HG02610 (cell line): ENCODE measurements around the gene SHC2.

Experiments used
- ATAC-seq: cut with Tn5 transposase; IDR thresholded peaks from one replicate; pipeline ENCODE4 v1.9.1; 2021; ENCODE audit warnings: mild to moderate bottlenecking, moderate library complexity; ENCODE audit not compliant: unreplicated experiment

Gene SHC2

DNA sequence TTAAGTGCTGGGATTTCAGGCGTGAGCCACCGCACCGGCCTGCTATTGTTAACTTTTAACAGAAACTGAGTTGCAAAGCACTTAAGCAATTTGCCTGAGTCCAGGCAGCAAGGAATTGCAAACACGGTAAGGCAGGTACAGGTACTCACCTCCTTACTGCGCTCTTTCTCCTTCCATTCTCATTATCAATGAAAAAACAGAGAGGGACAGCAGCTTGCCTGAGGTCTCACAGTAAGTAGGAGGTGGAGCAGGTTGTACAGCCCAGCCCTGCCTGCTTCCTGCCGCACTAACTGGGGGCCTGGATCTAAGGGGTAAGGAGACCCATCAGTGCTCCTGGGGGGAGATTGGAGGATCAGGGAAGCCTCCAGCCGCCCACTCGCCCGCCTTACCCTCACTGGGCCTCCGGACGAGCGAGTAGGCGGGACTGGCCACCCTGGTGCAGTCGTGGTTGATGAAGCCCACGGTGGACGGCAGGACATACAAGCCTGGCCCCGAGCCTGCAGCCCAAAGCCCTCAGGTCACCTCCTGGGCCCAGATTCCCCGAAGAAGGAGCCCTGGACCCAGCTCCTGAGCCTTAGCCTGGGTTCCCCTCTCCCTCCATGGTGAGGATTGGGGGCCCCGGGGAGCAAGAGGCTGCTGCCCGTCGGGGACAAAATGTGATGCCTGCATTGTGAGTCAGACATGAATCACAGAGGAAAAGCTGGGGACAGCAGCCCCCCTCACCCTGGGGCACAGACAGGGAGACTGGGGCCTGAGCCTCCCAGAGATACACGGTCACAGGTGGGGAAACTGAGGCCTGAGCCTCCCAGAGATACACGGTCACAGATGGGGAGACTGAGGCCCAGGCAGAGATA lies 11.4 kb upstream of the SHC2 start:
- ATAC-seq = no peak

DNA sequence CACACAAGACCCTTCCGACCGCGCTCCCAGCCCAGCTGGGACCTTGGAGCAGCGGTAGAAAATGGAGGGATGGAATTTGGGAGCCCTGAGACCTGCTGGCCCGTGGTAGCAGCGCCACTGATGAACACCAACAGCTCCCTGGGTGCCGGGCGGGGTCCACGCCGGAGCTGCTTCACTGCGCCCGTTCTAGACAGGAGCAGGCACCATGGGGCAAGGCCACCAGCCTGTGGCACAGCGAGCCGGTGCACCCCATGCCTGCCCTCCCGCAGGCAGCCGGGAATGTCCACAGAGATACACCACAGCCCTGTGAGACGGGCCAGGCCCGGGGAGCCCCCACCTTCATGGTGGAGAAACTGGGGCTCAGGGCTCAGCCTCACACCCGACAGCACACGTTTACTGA lies 9.9 kb upstream of the SHC2 start:
- ATAC-seq = no peak

DNA sequence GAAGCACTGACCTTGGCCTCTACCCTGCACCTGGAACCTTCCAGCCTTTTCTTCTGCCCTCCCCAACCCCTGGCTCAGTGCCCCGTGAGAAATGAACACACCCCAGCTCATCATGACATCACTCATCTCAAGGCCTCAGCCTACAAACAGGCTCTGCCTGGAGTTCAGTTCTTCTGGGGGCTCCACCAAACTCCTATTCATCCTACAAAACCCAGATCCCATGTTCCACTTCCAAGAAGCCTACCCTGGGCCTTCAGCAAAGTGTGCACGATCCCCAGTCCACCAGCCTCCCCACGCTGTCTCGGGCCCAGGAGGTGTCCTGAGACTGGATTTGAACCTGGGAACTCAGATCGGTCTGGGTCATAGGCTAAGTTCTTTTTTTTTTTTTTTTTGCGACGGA lies 9.0 kb upstream of the SHC2 start:
- ATAC-seq = no peak

DNA sequence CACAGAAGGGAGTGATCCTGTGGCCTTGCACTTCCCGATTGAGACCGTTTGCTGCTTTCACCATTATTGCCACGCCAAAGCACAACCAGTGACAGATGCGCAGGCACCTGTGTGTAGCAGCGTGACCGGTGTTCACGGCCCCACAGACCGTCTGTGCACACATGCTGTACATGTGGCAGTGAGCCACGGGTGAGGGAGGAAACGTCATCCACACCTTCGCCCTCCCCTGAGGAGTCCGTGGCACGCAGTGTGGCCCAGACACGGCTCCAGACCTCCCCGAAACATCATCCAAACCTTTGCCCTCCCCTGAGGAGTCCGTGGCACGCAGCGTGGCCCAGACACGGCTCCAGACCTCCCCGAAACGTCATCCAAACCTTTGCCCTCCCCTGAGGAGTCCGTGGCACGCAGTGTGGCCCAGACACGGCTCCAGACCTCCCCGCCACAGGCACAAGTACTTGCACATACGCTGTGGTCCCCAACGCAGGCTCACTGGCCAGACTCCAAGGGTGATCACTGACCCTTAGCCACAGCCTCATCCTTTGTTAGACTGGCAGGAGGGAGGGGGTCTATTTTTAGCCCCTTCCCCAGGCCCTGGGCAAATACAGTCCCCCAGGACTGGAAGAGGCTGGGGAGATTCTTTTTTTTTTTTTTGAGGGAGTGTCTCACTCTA lies 7.9 kb upstream of the SHC2 start:
- ATAC-seq = no peak

DNA sequence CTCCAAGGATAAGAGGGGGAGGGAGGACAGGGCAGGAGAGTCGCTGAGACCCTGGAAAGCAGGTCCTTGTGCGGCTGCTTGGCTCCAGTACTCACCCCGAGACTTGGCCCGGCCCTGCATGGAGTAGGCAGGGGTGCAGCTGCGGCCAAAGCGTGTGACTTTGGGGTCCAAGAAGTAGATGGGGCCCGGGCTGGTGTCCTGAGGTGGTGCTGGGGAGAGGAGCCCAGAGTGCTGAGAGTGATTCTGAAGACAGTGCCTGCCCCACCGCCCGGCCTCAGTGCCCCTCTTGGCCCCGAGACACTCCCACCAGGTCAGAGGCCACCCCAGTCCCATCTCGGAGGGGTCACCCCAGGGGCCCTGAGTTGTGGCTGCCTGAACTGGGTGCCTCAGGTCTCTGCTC lies 6.7 kb upstream of the SHC2 start:
- ATAC-seq = no peak

DNA sequence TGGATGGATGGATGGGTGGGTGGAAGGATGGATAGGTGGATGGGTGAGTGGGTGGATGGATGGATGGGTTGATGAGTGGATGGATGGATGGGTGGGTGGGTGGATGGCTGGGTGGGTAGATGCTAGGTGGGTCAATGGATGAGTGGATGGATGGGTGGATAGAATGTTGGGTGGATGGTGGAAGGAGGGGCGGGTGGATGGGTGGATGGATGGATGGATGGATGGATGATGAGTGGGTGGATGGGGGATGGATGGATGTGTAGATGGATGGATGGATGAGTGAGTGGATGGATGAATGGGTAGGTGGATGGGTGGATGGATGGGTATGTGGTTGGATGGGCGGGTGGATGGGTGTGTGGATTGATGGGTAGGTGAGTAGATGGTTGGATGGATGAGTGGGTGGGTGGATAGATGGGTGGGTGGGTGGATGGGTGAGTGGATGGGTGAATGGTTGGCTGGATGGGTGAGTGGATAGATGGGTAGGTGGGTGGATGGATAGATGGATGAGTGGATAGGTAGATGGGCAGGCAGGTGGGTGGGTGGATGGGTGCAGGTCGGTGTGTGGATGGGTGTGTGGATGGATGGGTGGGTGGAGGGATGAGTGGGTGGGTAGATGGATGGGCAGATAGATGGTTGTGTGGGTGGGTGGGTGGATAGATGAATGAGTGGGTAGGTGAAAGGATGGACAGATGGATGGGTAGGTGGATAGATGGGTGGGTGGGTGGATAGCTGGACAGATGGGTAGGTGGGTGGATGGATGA lies 4.4 kb upstream of the SHC2 start:
- ATAC-seq = no peak

DNA sequence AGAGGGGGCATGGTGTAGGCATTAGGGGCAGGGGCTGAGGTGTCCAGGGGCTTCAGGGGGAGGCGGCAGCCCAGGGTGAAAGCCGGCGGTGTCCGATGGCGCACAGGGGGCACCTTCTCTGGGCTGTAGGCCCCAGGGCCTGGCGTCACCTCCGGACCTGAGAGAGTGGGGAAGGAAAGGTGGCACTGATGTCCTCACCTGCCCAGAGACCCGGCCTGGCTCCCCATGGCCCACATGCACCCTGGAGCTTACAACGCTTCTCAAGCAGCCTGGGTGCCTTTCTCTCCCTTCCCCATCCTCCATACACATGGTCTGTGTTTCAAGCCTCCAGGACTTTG lies 3.3 kb upstream of the SHC2 start:
- no peak for ATAC-seq

DNA sequence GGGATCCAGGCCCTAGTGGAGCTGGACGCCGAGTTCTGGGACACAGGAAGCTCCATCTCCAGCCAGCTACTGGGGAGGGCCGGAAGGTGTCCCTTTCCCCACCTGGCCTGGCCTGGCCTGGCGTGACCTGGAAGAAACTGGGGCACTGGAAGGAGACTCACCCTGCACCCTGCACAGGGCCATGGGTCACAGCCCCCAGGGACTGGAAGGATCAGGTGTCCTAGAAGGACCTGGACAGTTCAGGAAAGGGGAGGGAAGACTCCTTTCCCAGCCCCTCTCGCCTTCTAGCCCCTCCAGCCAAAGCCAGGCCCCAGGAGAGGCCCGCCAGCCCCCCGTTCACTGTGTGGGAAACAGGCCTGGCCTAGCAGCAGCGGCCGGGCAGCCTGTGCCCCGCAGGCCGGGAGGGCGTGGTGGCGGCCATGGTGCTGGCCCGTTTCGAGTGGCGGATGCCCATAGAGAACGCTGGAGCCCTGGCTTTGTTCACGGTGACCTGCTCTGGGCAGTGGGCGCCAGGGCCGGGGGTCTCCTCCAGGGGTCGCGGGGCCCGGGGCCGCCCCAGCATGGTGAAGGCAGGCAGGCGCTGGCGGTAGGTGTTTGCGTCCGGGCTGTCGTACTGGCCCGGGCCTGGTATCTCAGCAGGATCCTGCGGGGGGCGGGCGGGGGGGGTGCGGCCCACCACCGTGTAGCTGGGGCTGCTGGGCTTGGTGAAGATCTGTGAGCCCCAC lies 2.8 kb upstream of the SHC2 start:
- ATAC-seq = no peak

DNA sequence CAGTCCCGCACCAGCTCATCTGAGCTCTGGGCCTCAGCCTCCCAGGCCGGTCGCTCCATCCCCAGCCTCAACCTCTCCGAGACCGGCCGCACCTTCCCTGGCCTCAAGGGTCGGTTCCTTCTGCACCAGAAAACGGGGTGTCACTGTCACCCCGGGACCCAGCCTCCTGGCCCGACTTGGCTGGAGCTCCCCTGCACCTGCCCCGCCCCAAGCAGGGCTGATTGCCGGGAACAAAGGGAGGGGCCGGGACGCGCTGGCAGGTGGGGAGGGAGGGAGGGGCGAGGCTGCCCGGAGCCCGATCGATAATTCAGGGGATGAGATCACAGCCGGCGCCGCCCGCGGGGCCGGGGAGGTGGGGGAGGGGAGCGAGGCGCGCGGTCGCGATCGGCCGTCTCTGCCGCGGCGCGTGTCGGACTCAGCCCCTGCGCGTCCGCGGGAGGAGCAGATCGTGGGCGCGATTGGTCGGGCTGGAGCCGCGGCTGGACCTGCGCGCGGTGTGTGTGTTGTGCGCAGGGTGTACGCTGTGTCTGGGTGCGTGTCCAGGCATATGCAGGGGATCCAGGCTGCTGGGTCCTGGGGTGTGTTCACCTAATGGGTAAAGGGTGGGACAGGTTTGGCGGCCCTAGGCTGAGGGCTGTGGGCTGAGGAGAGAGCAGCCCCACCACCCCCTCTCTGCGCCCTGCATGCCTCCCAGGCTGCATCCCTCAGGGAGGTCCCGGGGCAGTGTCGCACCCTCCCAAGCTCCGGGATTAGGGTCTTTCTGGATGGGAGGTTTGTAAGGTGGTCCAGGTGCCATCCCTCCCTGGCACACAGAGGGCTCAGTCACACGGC lies 1.1 kb upstream of the SHC2 start:
- no peak for ATAC-seq

DNA sequence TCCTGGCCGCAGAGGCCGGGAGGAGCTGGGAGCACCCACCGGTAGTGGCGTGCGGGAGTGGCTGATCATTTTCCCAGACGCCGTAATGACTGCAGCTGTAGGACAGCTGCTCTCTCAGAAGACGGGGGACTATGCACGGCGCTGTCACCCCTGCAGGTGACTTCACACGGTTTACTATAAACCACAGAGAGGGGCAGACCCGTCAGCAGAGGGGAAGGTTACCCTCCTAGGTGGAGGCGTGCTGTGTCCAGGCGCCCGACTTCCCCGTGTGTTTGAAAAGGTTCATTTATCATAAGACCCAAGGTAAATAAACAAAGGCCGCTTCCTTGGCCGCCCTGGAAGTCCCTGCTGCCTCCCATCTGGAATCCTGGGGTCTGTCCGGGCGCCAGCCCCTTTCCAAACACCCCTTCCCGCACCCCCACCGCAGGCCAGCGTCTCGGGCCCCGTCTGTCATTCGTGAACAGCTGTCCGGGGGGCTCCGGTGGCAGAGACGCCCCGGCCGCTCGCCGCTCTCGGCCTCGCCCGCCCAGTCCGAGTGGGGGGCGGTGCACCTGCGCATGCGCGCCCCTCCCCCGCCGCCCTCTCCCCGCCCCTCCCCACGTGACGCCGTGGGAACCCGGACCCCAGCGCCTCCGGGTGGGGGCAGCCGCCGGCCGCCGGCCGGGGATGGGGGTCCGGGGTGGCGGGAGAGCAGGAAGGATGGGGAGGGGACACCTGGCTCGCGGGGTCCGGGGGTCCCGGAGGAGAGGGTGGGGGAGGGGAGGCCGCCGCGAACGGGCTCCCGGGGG lies 915 bp downstream of the SHC2 start:
- no peak for ATAC-seq

DNA sequence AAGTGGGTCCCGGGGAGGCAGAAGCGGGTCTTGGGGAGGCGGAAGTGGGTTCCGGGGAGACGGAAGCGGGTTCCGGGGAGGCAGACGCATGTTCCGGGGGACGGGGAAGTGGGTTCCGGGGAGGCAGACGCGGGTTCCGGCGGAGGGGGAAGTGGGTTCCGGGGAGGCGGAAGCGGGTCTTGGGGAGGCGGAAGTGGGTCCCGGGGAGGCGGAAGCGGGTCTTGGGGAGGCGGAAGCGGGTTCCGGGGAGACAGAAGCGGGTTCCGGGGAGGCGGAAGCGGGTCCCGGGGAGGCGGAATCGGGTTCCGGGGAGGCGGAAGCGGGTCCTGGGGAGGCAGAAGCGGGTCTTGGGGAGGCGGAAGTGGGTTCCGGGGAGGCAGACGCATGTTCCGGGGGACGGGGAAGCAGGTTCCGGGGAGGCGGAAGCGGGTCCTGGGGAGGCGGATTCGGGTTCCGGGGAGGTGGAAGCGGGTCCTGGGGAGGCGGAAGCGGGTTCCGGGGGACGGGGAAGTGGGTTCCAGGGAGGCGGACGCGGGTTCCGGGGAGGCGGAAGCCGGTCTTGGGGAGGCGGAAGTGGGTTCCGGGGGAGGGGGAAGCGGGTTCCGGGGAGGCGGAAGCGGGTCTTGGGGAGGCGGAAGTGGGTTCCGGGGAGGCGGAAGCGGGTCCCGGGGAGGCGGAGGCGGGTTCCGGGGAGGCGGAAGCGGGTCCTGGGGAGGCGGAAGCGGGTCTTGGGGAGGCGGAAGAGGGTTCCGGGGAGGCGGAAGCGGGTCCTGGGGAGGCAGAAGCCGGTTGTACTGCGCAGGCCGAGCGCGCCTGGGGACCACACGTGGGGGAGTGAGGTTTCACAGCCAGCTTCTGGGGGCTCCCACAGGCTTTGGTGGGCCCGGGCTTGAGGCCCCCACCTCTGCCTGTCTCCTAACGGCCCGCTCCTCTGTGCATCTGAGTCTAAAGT lies 2.5 kb downstream of the SHC2 start:
- no peak for ATAC-seq

DNA sequence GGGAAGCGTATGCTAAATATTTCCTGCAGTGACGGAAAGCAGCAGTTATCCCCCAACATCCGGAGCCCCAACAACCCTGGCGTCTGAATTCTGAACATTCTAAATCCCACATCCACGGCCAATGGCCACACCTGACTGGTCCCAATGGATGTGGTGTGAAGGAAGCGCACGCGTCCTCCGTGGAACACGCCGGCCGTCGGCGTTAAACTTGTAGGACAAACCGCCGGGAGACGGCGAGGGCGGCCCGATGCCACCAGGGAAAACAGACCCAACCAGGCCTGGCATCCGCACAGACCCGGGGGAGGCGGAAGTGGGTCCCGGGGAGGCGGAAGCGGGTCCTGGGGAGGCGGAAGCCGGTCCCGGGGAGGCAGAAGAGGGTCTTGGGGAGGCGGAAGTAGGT lies 3.2 kb downstream of the SHC2 start:
- no peak for ATAC-seq

DNA sequence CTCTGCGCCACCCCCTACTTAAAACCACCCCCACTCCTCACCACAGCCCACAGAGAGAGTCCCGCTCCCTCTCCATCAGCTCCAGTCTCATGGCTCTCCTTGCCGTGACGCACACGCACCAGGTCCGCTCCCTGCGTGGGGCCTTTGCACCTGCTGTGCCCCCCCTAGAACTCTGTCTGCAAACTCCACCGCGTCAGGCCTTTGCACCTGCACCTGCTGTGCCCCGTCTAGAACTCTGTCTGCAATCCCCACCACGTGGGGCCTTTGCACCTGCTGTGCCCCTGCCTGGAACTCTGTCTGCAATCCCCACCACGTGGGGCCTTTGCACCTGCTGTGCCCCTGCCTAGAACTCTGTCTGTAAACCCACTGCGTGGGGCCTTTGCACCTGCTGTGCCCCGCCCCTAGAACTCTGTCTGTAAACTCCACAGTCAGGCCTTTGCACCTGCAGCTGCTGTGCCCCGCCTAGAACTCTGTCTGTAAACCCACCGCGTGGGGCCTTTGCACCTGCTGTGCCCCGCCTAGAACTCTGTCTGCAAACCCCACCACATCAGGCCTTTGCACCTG lies 4.2 kb downstream of the SHC2 start:
- ATAC-seq = no peak

DNA sequence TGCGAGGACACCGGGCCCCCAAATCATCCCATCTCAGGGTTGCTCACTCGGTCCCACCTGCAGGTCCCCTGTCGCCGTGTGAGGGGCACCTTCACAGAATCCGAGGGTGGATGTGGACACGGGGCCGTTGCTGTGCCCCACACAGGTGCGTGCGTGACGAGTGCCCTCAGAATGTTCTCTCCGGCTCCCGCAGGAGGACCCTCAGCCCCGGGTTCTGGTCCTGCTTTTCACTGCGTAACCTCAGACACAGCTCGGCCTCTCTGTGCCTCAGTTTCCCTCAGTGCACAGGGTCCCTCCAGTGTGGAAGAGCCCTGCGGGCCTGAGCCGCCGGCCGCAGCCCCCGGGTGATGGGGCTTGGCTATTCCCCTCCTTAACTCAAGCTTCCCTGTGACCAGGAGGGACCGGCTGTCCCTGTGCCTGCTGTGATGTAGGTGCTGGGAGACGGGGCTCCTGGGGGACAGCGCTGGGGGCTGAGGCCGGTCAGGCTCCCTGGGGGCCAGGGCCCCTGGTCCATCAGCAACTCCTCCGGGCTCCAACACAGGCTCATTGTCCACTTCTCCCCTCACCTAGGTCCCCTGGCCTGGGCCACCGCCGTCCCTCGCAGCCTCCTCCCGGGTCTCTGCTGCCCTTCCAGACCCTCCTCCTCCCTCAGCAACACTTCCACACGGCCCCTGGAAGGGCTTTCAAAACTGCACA lies 4.8 kb downstream of the SHC2 start:
- ATAC-seq = no peak

DNA sequence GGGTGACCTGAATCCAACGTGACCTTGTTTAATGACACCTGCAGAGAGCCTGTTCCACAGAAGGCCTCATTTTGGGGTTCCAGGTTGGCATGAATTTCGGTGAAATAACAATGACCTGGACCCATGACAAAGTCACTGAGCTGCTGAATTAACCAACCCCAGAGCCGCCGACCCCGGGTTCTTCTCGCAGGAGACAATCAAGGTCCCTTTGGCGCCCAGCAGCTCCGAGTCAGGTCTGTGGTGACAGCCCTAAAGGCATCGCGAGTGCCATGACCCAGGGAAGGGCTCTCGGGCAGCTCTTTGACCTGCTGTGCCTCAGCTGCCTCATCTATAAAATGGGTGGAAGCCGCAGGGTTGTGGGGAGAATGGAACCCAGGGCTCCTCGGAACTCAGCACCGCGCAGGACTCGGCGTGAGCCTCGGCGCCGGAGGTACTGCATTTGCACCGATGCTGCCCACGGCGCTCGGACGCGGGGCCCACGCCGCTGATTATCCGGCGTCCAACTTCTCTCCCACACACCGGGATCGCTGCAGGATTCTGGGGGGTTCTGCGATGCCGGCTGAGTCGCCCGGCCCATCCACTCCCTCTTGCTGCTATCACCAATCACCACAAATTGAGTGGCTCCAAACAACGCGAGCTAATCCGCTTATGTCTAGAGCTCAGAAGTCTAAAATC lies 5.7 kb downstream of the SHC2 start:
- ATAC-seq = no peak

DNA sequence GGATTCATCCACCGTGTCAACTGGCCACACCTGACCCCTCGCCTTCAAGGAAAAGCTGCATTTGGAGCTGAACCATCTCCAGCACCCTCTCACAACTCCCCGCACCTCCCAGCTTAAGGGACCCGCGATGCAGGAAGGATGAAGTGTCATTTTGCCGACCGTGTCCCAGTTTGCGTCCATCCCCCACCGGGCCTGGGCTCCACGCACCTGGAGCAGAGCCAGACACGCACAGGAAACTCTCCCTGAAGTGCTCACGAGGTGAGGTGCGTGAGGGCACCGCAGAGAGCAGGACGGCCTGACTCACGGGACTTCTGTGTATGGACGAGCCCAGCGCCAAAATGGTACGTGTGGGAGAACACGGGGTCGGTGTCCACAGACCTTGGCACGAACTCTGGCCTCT lies 7.2 kb downstream of the SHC2 start:
- ATAC-seq = no peak

DNA sequence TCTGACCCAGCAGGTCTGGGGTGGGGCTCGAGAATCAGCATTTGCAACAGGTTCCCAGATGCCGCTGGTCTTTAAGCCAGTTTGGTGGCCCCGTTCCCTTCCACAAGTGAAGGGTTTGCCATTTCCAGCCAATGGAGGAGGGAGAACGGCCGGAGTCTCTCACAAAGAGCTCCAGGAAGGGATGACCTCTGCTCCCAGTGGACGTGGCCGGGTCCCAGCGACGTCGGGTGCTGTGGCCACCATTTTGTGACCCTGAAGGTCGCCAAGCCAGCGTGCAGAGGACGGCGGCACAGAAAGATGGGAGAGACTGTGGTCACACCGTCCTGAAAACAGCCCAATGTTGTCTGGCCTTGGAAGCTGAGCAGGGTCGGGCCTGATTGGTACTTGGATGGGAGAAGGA lies 8.0 kb downstream of the SHC2 start:
- ATAC-seq = no peak
